ENCODE results near the gene SLC25A1.
"Not testable (repeated sequence)": the region's sequence is repeated elsewhere in the genome, so short reads cannot be mapped to it uniquely, and the experiment has no call there.

Gene SLC25A1

DNA sequence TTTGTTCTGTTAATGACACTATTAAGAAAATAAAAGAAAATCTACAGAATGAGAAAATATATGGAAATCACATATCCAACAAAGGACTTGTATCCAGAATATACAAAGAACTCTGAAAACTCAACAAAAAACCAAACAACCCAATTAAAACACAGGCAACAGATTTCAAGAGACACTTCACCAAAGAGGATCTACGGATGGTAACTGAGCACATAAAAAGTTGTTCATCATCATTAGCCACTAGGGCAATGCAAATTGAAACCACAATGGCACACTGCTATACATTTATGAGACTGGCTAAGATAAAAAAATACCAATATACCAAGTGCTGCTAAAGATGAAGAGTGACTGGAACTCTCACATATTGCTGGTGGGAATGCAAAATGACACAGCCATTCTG is 34.5 kb upstream of the SLC25A1 start:
- H3K27ac Mint-ChIP-seq = no peak overlapping the region

DNA sequence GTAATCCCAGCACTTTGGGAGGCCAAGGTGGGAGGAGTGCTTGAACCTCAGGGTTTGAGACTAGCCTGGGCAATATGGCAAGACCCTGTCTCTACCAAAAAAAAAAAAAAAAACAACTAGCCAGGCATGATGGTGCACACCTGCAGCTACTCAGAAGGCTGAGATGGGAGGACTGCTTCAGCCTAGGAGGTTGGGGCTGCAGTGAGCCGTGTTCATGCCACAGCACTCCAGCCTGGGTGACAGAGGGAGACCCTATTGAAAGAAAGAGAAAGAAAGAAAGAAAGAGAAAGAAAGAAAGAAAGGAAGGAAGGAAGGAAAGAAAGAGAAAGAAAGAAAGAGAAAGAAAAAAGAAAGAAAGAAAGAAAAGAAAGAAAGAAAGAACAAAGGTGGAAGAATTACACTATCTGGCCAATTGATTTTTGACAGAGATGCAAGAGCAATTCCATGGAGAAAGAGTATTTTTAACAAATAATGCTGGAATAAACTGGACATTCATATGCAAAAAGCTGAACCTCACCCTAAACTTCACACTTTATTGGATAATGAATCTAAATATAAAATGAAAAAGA is 33.9 kb upstream of the SLC25A1 start:
- Mint-ChIP-seq H3K27ac (no peak overlapping the region), H3K4me1 (no peaks in the 10 kb centered on the region), H3K9me3 (no peaks in the 10 kb centered on the region), H3K4me3 (no peak overlapping the region), H3K27me3 (peaks cover 24% of the 10 kb centered on the region)
- ATAC-seq (no peak), DNase-seq (no peak)

More for the DNA sequence above, 34.5 kb upstream of the SLC25A1 start:
- H3K9me3 Mint-ChIP-seq = no peaks in the 10 kb centered on the region
- no peak overlapping the region for H3K4me3 Mint-ChIP-seq
- peaks cover 24% of the 10 kb centered on the region for H3K27me3 Mint-ChIP-seq
- H3K4me1 Mint-ChIP-seq = peaks cover 2% of the 10 kb centered on the region
- DNase-seq (no peak), ATAC-seq (no peak)

DNA sequence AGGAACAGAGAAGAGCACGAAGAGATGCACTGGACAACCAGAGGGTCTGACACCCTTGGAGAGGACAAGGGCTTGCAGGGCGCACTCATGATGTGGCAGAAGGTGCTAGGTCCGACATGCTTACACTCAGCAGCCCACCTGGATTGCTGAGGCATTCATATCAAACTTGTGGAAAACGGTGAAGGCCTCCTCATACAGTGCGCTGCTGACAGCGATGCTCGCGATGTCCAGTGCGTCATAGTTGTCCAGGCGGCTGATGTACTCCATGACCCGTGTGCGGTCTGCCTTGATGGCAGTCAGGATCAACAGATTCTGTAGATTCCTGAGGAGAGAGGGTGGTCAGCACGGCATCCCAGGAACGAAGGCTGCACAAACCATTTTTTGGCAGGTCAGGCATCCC is 31.7 kb upstream of the SLC25A1 start:
- Mint-ChIP-seq H3K27me3 (peaks cover 24% of the 10 kb centered on the region), H3K27ac (no peak overlapping the region)
- no peak for ATAC-seq

DNA sequence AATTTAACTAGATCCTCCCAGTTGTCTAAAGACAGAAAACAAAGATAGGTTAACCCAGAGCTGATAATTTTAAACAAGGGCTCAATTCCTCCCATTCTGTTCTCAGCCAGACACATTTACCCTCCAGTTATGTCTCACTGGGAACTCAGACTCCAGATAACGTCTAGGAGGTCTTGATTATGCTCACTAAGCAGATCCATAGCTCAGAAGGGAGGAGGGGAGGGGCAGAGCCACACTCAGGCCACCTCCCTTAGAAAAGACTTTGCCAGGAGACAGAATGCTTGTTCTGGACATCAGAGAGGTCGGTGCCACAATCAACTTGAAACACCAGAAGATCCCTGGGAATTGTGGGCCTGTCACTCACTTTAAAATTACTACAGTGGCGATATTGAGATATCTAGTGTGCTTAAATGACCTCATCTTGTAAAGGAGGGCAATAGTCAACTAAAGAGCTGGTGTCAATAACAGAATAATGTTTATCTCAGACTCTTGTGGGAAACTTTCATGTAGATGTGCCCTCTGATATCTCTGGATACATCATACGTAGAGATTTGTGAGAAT is 29.8 kb upstream of the SLC25A1 start:
- ATAC-seq (no peak), DNase-seq (no peak)
- Mint-ChIP-seq H3K9me3 (no peaks in the 10 kb centered on the region), H3K4me1 (no peaks in the 10 kb centered on the region), H3K4me3 (no peak overlapping the region), H3K27ac (no peak overlapping the region), H3K27me3 (peaks cover 24% of the 10 kb centered on the region)

More for the DNA sequence above, 31.7 kb upstream of the SLC25A1 start:
- no peaks in the 10 kb centered on the region for H3K9me3 Mint-ChIP-seq
- no peak for DNase-seq
- H3K4me1 Mint-ChIP-seq = no peaks in the 10 kb centered on the region
- H3K4me3 Mint-ChIP-seq = no peak overlapping the region

DNA sequence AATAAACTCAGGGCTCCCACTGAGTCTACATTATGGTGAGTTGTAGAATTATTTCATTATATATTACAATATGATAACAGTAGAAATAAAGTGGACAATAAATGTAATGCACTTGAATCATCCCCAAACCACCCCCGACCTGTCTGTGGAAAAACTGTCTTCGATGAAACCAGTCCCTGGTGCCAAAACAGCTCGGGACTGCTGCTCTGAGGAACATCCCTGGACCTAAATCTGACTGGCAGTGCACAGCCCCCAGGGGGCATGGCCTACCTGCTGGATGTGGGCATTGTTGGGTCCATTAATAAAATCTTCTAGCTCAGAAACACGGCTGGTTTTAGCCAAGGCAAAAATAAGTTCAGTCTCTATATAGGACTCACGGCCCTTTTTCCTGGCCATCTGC is 29.3 kb upstream of the SLC25A1 start:
- DNase-seq = no peak
- no peaks in the 10 kb centered on the region for H3K4me1 Mint-ChIP-seq
- H3K27ac Mint-ChIP-seq = no peak overlapping the region
- no peak overlapping the region for H3K4me3 Mint-ChIP-seq
- H3K9me3 Mint-ChIP-seq = no peaks in the 10 kb centered on the region
- no peak for ATAC-seq
- peaks cover 24% of the 10 kb centered on the region for H3K27me3 Mint-ChIP-seq

DNA sequence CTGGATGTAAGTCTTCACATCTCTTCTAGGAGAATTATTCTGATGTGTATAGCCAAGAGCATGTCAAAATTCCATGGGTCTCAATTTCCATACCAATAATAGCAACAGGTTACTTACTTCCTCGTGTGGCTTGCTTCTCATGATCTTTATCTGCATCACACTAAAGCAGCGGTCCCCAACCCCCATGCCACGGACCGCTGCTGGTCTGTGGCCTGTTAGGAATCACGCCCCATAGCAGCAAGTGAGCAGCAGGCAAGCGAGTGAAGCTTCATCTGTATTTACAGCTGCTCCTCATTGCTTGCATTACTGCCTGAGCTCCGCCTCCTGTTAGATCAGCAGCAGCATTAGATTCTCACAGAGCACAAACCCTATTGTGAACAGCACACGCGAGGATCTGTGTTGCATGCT is 28.9 kb upstream of the SLC25A1 start:
- Mint-ChIP-seq H3K9me3 (no peaks in the 10 kb centered on the region), H3K27me3 (peaks cover 20% of the 10 kb centered on the region), H3K4me1 (no peaks in the 10 kb centered on the region), H3K27ac (peak overlapping the region in 1 of 2 donors; percentile 20), H3K4me3 (no peak overlapping the region)
- ATAC-seq (no peak), DNase-seq (no peak)

DNA sequence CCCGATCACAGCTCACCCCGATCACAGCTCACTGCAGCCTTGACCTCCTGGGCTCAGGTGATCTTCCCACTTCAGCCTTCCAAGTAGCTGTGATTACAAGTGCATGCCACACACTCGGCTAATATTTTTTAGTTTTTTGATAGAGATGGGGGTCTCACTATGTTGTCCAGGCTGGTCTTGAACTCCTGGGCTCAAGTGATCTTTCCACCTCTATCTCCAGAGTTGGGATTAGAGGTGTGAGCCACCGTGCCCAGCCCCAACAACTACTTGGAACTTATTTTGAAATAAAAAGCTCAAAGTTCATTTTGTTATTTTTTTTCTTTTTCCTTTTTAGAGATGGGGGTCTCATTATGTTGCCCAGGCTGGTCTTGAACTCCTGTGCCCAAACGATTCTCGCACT is 27.8 kb upstream of the SLC25A1 start:
- no peak for DNase-seq
- ATAC-seq = no peak
- Mint-ChIP-seq H3K27me3 (peaks cover 16% of the 10 kb centered on the region), H3K27ac (no peak overlapping the region), H3K9me3 (no peaks in the 10 kb centered on the region), H3K4me3 (no peak overlapping the region), H3K4me1 (no peaks in the 10 kb centered on the region)

DNA sequence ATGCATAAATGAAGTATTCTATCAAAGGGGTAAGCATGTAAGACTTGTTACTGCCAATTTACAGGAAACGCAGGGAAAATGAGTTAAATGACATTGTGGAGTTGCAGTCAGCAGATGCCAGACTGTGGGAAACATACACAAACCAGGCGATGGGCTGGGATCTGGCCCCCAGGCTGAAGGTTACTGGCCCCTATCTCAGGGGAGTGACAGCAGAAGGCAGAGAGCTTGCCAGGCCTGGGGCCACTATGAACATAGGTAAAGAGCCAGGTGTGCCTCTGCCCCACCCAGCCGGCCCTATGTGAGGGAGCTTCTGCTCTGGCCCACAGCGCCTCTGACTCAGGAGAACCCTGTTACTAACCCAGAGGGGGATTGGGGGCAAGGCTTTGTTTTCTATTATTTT is 26.1 kb upstream of the SLC25A1 start:
- Mint-ChIP-seq H3K27me3 (peaks cover 10% of the 10 kb centered on the region), H3K27ac (no peak overlapping the region), H3K9me3 (no peaks in the 10 kb centered on the region), H3K4me3 (no peak overlapping the region), H3K4me1 (no peaks in the 10 kb centered on the region)
- no peak for DNase-seq
- no peak for ATAC-seq

DNA sequence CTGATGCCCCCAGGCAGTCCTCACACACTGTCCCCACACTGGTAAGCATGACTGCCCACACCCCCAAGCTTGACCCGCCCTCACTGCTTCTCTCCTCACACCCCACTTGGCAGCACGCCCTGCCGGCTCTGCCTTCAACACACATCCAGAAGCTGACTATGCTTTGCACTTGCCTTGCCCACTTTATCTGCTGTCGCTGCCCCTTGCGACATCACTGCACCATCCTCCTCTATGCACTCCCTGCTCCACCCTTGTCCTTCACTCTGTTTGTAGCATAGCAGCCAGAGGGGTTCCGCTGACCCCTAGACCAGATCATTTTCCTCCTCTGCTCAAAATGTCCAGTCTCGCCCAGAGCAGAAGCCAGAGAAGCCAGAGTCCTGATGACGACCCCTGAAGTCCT is 25.3 kb upstream of the SLC25A1 start:
- H3K4me1 Mint-ChIP-seq = no peaks in the 10 kb centered on the region
- ATAC-seq (no peak), DNase-seq (no peak)
- H3K27ac Mint-ChIP-seq = peak overlapping the region in 1 of 2 donors; percentile 9
- H3K27me3 Mint-ChIP-seq = peaks cover 2% of the 10 kb centered on the region
- H3K4me3 Mint-ChIP-seq = no peak overlapping the region
- no peaks in the 10 kb centered on the region for H3K9me3 Mint-ChIP-seq

DNA sequence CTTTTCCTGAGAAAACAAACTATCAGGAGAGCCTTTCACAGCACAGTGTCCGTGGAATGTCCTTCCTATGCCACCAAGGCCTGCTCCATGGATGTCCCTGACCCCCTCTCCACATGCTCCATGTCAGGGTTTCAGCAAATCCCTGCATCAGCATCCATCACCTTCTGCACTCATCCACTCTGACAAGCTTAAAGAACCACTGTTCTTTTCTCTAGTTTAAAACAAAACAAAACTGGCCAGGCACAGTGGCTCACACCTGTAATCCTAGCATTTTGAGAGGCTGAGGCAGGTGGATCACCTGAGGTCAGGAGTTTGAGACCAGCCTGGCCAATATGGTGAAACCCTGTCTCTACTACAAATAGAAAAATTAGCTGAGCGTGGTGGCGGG is 24.3 kb upstream of the SLC25A1 start:
- not testable (repeated sequence) for DNase-seq, H3K9me3 Mint-ChIP-seq, H3K4me3 Mint-ChIP-seq

DNA sequence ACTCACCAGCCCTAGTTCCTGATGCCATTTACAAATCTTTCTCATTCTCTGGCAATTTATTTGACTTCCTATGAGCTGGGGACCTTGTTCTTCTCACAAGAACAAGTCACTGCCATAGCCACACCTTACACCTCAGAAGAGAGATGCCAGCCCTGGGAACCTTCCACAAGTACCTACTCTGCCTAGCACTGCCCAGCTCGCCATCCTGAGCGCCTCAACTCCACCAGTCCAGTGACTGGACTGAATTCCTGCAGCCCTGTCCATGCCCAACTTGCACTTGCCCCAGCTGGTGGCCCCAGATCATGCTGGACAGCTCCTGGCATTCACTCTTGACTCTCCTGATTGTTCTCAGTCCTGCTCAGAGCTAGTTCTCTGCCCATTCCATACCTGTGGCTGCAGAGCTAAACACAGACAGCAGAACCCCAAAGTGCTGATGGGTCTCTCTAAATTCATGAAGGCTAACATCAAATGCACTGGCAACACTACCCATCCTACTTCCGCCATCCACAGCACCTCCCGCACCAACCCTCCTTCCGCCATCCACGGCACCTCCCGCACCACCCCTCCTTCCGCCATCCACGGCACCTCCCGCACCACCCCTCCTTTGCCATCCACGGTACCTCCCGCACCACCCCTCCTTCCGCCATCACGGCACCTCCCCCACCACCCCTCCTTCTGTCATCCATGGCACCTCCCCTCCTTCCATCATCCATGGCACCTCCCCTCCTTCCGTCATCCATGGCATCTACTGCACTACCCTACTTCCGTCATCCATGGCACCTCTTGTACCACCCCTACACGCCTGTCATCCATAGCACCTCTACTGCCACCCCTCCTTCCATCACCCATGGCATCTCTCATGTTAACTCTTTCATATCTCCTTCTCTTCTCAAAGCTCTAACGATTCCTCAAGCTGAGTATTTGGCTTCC is 23.6 kb upstream of the SLC25A1 start:
- no peaks in the 10 kb centered on the region for H3K27me3 Mint-ChIP-seq
- ATAC-seq (peak; percentile 84), DNase-seq (no peak)
- no peak overlapping the region for H3K27ac Mint-ChIP-seq
- no peak overlapping the region for H3K4me3 Mint-ChIP-seq
- H3K9me3 Mint-ChIP-seq = no peaks in the 10 kb centered on the region
- H3K4me1 Mint-ChIP-seq = no peaks in the 10 kb centered on the region

More for the DNA sequence above, 24.3 kb upstream of the SLC25A1 start:
- not testable (repeated sequence) for ATAC-seq, H3K27ac Mint-ChIP-seq, H3K4me1 Mint-ChIP-seq, H3K27me3 Mint-ChIP-seq

DNA sequence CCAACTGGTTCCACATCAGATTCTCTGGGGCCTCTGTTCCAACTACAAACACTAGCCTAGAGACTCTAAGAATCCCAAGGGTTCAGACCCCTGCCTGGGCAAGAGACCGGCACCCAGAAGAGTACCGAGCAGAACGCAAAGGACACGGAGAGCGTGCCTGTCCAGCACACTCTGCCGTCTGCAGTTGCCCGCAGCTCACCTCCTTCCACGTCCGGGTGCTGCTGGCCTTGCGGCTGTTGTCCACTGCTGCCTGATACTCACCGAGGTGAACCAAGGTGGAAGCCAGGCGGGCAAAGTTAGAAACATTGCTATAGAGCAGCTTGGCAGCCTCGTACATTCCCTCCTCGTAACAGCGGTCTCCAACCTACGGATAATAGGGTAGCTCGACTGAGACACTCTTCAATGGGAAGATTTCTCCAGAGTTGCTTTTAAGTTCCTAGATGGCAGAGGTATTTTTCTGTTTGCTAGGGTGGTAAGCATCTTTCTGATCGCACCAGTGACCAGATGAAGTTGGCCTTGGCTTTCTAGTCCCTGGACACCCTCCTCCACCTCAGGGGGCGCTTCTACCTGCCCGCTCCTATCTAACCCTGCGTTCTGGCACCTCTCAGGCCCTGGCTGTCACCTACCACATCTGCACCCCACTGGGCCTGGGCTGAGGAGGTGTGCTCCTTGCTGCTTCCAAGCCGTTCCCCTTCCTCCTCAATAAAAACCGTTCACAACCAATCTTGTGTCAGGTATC is 22.8 kb upstream of the SLC25A1 start:
- Mint-ChIP-seq H3K27me3 (no peaks in the 10 kb centered on the region), H3K27ac (no peak overlapping the region), H3K4me3 (no peak overlapping the region), H3K9me3 (no peaks in the 10 kb centered on the region), H3K4me1 (no peaks in the 10 kb centered on the region)
- ATAC-seq (no peak), DNase-seq (no peak)

DNA sequence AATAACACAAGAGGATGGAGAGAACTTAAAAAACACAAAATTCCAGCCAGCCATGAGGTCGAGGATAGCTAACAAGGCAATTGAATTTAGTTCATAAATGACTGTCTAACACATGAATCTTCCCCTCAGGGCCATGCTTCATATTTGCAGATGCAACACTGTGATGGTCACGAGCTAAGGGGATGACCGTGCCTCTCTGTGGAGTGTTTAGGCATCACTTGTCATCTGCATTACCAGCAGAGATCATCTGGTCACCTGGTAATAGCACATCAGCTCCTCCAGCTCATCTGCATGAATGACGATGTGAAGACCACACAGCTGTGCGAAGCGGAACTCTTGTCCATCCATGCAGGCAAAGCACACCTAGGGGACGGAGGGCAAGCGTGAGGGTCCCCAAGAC is 20.9 kb upstream of the SLC25A1 start:
- Mint-ChIP-seq H3K4me1 (peaks cover 16% of the 10 kb centered on the region), H3K27me3 (no peaks in the 10 kb centered on the region), H3K4me3 (no peak overlapping the region), H3K9me3 (no peaks in the 10 kb centered on the region), H3K27ac (no peak overlapping the region)
- ATAC-seq = no peak
- DNase-seq = no peak

DNA sequence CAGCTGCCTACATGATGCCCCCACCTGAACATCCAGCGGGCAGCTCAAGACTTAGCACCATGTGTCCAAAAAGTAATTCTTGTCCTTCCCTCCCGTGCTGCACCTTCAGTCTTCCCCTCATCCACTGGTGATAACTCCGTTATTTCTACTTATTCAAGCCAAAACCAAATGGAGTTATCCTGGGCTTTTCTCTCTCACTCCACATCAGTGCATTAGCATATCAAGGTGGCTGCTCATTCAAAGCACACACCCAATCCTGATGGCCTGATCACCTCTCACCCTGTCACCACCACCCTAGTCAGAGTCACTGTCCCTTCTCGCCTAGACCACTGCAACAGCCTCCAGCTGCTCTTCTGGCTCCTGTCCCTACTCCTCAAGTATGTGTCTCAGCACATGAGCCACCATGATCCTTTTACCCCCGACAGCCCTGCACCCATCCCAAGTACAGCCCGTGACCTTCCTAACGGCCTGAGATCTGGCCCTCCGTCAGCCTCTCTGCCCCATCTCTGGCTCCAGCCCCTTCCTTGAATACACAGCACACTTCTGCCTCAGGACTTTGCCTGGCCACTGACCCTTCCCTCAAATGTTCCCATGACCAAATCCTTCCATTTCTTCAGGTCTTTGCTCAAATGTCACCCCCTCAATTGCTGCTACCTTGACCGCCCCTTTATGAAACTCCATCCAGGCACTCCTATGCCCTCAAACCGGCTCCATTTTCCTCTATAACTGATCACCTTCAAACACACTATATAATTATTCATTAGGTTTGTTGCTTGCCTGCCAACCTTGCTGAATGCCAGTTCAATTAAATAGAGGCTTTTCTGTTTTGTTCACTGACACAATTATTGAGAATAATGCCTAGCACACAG is 19.7 kb upstream of the SLC25A1 start:
- Mint-ChIP-seq H3K27ac (no peak overlapping the region), H3K9me3 (no peaks in the 10 kb centered on the region), H3K4me1 (peaks cover 16% of the 10 kb centered on the region), H3K27me3 (no peaks in the 10 kb centered on the region), H3K4me3 (no peak overlapping the region)
- no peak for DNase-seq
- ATAC-seq = no peak

Data from stimulated activated naive CD8-positive, alpha-beta T cell treated with anti-CD3 and anti-CD28 coated beads, Interleukin-15, amount 100 ng/mL, for 72 hours (primary cell).